ENCODE data around the gene CFAP99. TPM values are rescaled to one million over a fixed set of nuclear protein-coding genes. Genes with fewer than 3 reads are reported as not detected.

The CFAP99 gene
- total and polyA plus RNA-seq, 8 donors = 0.41 to 2.6 (median 1.4) TPM

GRCh38 chr4:2449051-2449450, 30.3 kb downstream of the CFAP99 start:
- Histone ChIP-seq H3K4me3 (no peak overlapping the region), H3K27me3 (no peaks in the 10 kb centered on the region), H3K27ac (no peak overlapping the region), H3K4me1 (no peaks in the 10 kb centered on the region), H3K36me3 (no peaks in the 10 kb centered on the region), H3K9me3 (no peaks in the 10 kb centered on the region)
- peak in 1 of 4 donors; percentile 39 for DNase-seq
- intact Hi-C loops (cut with DNase I) = no loop called here
- ATAC-seq = no peak
- TF ChIP-seq CTCF (IDR thresholded peaks at IDR 0.05) = no peak

GRCh38 chr4:2449511-2450392, 31.0 kb downstream of the CFAP99 start:
- Histone ChIP-seq H3K4me3 (no peak overlapping the region), H3K27me3 (no peaks in the 10 kb centered on the region), H3K36me3 (no peaks in the 10 kb centered on the region), H3K27ac (no peak overlapping the region), H3K4me1 (no peaks in the 10 kb centered on the region), H3K9me3 (no peaks in the 10 kb centered on the region)
- no peak for TF ChIP-seq CTCF (IDR thresholded peaks at IDR 0.05)
- DNase-seq = peak in 1 of 4 donors; percentile 55
- no peak for ATAC-seq
- intact Hi-C loops (cut with DNase I) = no loop called here

- H3K9me3 ChIP-seq = no peaks in the 10 kb centered on the region
- no peak overlapping the region for H3K4me3 ChIP-seq
- peak in 1 of 4 donors; percentile 55 for DNase-seq
- H3K4me1 ChIP-seq = no peaks in the 10 kb centered on the region
- no peaks in the 10 kb centered on the region for H3K36me3 ChIP-seq
- no peak for ATAC-seq
- H3K27ac ChIP-seq = no peak overlapping the region
- no peaks in the 10 kb centered on the region for H3K27me3 ChIP-seq
- intact Hi-C loops (cut with DNase I) = no loop called here
- TF ChIP-seq CTCF (IDR thresholded peaks at IDR 0.05) = no peak
Measured at GRCh38 chr4:2450394-2451035, 31.8 kb downstream of the CFAP99 start.

- no peaks in the 10 kb centered on the region for H3K27me3 ChIP-seq
- no peaks in the 10 kb centered on the region for H3K4me1 ChIP-seq
- H3K9me3 ChIP-seq = no peaks in the 10 kb centered on the region
- H3K27ac ChIP-seq = no peak overlapping the region
- intact Hi-C loops (cut with DNase I) = no loop called here
- no peak for TF ChIP-seq CTCF (IDR thresholded peaks at IDR 0.05)
- H3K36me3 ChIP-seq = no peaks in the 10 kb centered on the region
- no peak for ATAC-seq
- DNase-seq = no peak
- no peak overlapping the region for H3K4me3 ChIP-seq
Measured at GRCh38 chr4:2451036-2451520, 32.3 kb downstream of the CFAP99 start.
